H1 (cell line): ENCODE measurements around the gene PPARA. TPM values are rescaled to one million over a fixed set of nuclear protein-coding genes. Genes with fewer than 3 reads are reported as not detected.
A peak's percentile ranks its signal among the peaks of the same experiment; 100 is the strongest.

ENCODE experiments used
- CTCF ChIA-PET: fragments of 300-600 bp; sonication (Branson Sonifier 250); formaldehyde crosslinking; loops from one replicate; lab custom pipeline; 2021; ENCODE audit not compliant: partially characterized antibody; lab: Charles Lee
- POLR2A ChIA-PET: fragments of 300-600 bp; sonication (Branson Sonifier 250); formaldehyde crosslinking; loops from one replicate; lab custom pipeline; 2021; ENCODE audit warnings: inconsistent platforms; ENCODE audit not compliant: partially characterized antibody; lab: Charles Lee
- DNase-seq, 2 experiments: peaks; one replicate each; pipeline versions ENCODE4 v3.0.0 to v3.0.0-alpha.2; 2010 to 2022; ENCODE audit warnings: low spot score in 2 of 2, low read depth in 1 of 2, mixed read lengths in 1 of 2
- FAIRE-seq: peaks from 2 replicates; lab custom pipeline; 2011; peaks lifted over from hg19 to GRCh38; lab: Jason Lieb, UNC
- H2AFZ ChIP-seq: 2 replicates; pipeline ENCODE4 v1.8.1; 2012; ENCODE audit warnings: low read length, inconsistent platforms
- H2AK5ac ChIP-seq: 2 replicates; pipeline ENCODE4 v1.6.1; 2013; ENCODE audit warnings: low read depth, low read length
- H2BK120ac ChIP-seq: replicated peaks from 2 replicates; pipeline ENCODE3; 2013; ENCODE audit warnings: low read depth, low read length, inconsistent platforms
- H2BK12ac ChIP-seq: 2 replicates; pipeline ENCODE4 v1.6.1; 2013; ENCODE audit warnings: low read depth, low read length
- H2BK15ac ChIP-seq: 2 replicates; pipeline ENCODE4 v1.6.1; 2013; ENCODE audit warnings: low read length
- H2BK20ac ChIP-seq: 2 replicates; pipeline ENCODE4 v1.6.1; 2013; ENCODE audit warnings: low read length
- H2BK5ac ChIP-seq: 2 replicates; pipeline ENCODE4 v1.6.1; 2013; ENCODE audit warnings: low read depth, low read length
- H3K14ac ChIP-seq: 2 replicates; pipeline ENCODE4 v1.6.1; 2013; ENCODE audit warnings: inconsistent platforms; ENCODE audit not compliant: insufficient read length
- H3K18ac ChIP-seq: 2 replicates; pipeline ENCODE4 v1.6.1; 2013; ENCODE audit warnings: low read length; ENCODE audit errors: extremely low read depth
- H3K23ac ChIP-seq: 2 replicates; pipeline ENCODE4 v1.6.1; 2013; ENCODE audit warnings: inconsistent platforms; ENCODE audit not compliant: insufficient read length
- H3K23me2 ChIP-seq: 2 replicates; pipeline ENCODE4 v1.6.1; 2013; ENCODE audit warnings: low read depth, low read length
- H3K27ac ChIP-seq: 2 replicates; pipeline ENCODE4 v1.6.1; 2011; ENCODE audit warnings: low read depth, low read length, inconsistent platforms
- H3K27me3 ChIP-seq, 4 experiments: replicated peaks in 1 of 4; 1 replicate in 1 of 4; 2 replicates in 3 of 4; pipeline versions ENCODE4 v1.6.1 to v1.8.1; 2011 to 2013; ENCODE audit warnings: low read length in 3 of 4, mild to moderate bottlenecking in 3 of 4, inconsistent platforms in 2 of 4, mixed read lengths in 2 of 4, moderate library complexity in 1 of 4; ENCODE audit not compliant: control insufficient read depth in 3 of 4, insufficient read depth in 3 of 4; ENCODE audit errors: extremely low read depth in 1 of 4
- H3K36me3 ChIP-seq, 4 experiments: 2 replicates each; pipeline versions ENCODE4 v1.6.1 to v1.8.1; 2011 to 2013; ENCODE audit warnings: mild to moderate bottlenecking in 4 of 4, low read length in 3 of 4, moderate library complexity in 2 of 4, control low read depth in 1 of 4, inconsistent platforms in 1 of 4; ENCODE audit not compliant: insufficient read depth in 4 of 4, control insufficient read depth in 2 of 4
- H3K4ac ChIP-seq: replicated peaks from 2 replicates; pipeline ENCODE3; 2013; ENCODE audit warnings: low read length, low read depth, mixed read lengths, inconsistent platforms; ENCODE audit not compliant: insufficient read length
- H3K4me1 ChIP-seq, 4 experiments: replicated peaks in 1 of 4; 1 replicate in 1 of 4; 2 replicates in 3 of 4; pipeline versions ENCODE4 v1.6.1 to v1.8.1; 2011 to 2013; ENCODE audit warnings: low read length in 3 of 4, inconsistent platforms in 2 of 4, mixed read lengths in 1 of 4; ENCODE audit not compliant: insufficient read depth in 4 of 4, control insufficient read depth in 3 of 4
- H3K4me2 ChIP-seq, 2 experiments: 2 replicates each; pipeline versions ENCODE4 v1.6.1 to v1.8.1; 2011 to 2013; ENCODE audit warnings: low read depth in 2 of 2, low read length in 2 of 2, control low read depth in 1 of 2, inconsistent platforms in 1 of 2, mild to moderate bottlenecking in 1 of 2; ENCODE audit not compliant: insufficient read depth in 1 of 2
- H3K4me3 ChIP-seq, 4 experiments: fragments of 200-600, 300-600 bp in 1 of 4; sonication (generic), shearing (Covaris generic), sonication (Bioruptor Twin) in 1 of 4; 2 replicates each; pipeline versions ENCODE4 v1.5.1 to v1.8.1; 2011 to 2016; ENCODE audit warnings: low read length in 4 of 4, low read depth in 3 of 4, control low read depth in 2 of 4, inconsistent platforms in 2 of 4, mild to moderate bottlenecking in 2 of 4, mixed read lengths in 1 of 4, moderate library complexity in 1 of 4; ENCODE audit not compliant: insufficient read depth in 2 of 4; ENCODE audit errors: extremely low read depth in 1 of 4
- H3K56ac ChIP-seq: replicated peaks from 2 replicates; pipeline ENCODE3; 2013; ENCODE audit warnings: low read depth, mild to moderate bottlenecking, mixed read lengths, low read length, inconsistent platforms; ENCODE audit not compliant: insufficient read length
- H3K79me1 ChIP-seq: 2 replicates; pipeline ENCODE4 v1.6.1; 2013; ENCODE audit warnings: low read depth, low read length, control low read depth
- H3K79me2 ChIP-seq, 2 experiments: 2 replicates each; pipeline versions ENCODE4 v1.6.1 to v1.8.1; 2012 to 2013; ENCODE audit warnings: low read length in 2 of 2, mild to moderate bottlenecking in 2 of 2, inconsistent platforms in 1 of 2; ENCODE audit not compliant: insufficient read depth in 2 of 2, control insufficient read depth in 1 of 2
- H3K9ac ChIP-seq, 4 experiments: replicated peaks in 1 of 4; 1 replicate in 1 of 4; 2 replicates in 3 of 4; pipeline versions ENCODE4 v1.6.1 to v1.8.1; 2011 to 2013; ENCODE audit warnings: low read depth in 3 of 4, low read length in 3 of 4, control low read depth in 2 of 4, mild to moderate bottlenecking in 2 of 4, moderate library complexity in 2 of 4, inconsistent platforms in 1 of 4; ENCODE audit errors: extremely low read depth in 1 of 4
- H3K9me3 ChIP-seq, 2 experiments: 2 replicates each; pipeline versions ENCODE4 v1.6.1 to v1.8.1; 2012 to 2013; ENCODE audit warnings: mild to moderate bottlenecking in 2 of 2, moderate library complexity in 2 of 2, control low read depth in 1 of 2, inconsistent platforms in 1 of 2, low read depth in 1 of 2, low read length in 1 of 2, mixed read lengths in 1 of 2; ENCODE audit not compliant: insufficient read depth in 2 of 2
- H4K20me1 ChIP-seq, 2 experiments: replicated peaks in 1 of 2; 2 replicates each; pipeline versions ENCODE3 to v1.8.1; 2011 to 2013; ENCODE audit warnings: inconsistent platforms in 2 of 2, low read length in 2 of 2, mild to moderate bottlenecking in 1 of 2; ENCODE audit not compliant: insufficient read depth in 2 of 2, control insufficient read depth in 1 of 2
- H4K5ac ChIP-seq: 2 replicates; pipeline ENCODE4 v1.6.1; 2013; ENCODE audit warnings: low read length, low read depth, mixed read lengths, inconsistent platforms; ENCODE audit not compliant: insufficient read length
- H4K8ac ChIP-seq: 2 replicates; pipeline ENCODE4 v1.8.0; 2013; ENCODE audit warnings: mild to moderate bottlenecking, moderate library complexity, low read length, inconsistent platforms; ENCODE audit not compliant: insufficient read depth; ENCODE audit errors: extremely low read depth
- H4K91ac ChIP-seq: replicated peaks from 2 replicates; pipeline ENCODE3; 2013; ENCODE audit warnings: low read length, mixed read lengths, inconsistent platforms; ENCODE audit not compliant: insufficient read length
- JUND ChIP-seq: IDR thresholded peaks from 2 replicates; pipeline ENCODE4 v1.6.1; 2011; ENCODE audit warnings: mild to moderate bottlenecking, improper control_type of control experiment, low read length
- YY1 ChIP-seq: IDR thresholded peaks from 2 replicates; pipeline ENCODE4 v1.6.1; 2011; ENCODE audit warnings: low read depth, mild to moderate bottlenecking, low read length
- WGBS, 2 experiments: shearing (Covaris generic) in 1 of 2; methylation state at CpG; one replicate each; pipeline versions ENCODE4 v1.1.6 to v1.1.7; 2013 to 2015; ENCODE audit warnings: low lambda C conversion rate in 2 of 2, mixed read lengths in 2 of 2, inconsistent platforms in 1 of 2, low coverage in 1 of 2, missing lambda C conversion rate in 1 of 2; ENCODE audit not compliant: insufficient replicate concordance in 2 of 2, insufficient coverage in 1 of 2, insufficient read length in 1 of 2; ENCODE audit errors: extremely low coverage in 1 of 2, missing lambda C conversion rate in 1 of 2; 5-methylcytosine and 5-hydroxymethylcytosine counted together
- polyA plus RNA-seq, 7 experiments: library from polyadenylated mRNA; depleted of rRNA in 3 of 7; stranded (reverse) in 5 of 7; unstranded in 2 of 7; fragments of >200 nt in 5 of 7; fragments of 200-250 nt in 2 of 7; gene quantifications; 1 replicate in 5 of 7; 2 replicates in 1 of 7; 4 replicates in 1 of 7; pipeline versions ENCODE4 v1.2.1 to v1.2.3, GENCODE V29; 2011 to 2013; ENCODE audit warnings: missing spikeins in 2 of 7, mixed read lengths in 2 of 7
- total RNA-seq: library from RNA; stranded (reverse); fragmentation: NEBNext Ultra II Directional; extraction: Animal tissue kit (Norgen Biotek cat#: 25700); gene quantifications from 2 replicates; pipeline ENCODE4 v1.2.1, GENCODE V29; 2021

Gene PPARA
- total and polyA plus RNA-seq, 2 of the 8 experiments (the other 6 are each of a cell fraction or from before 2014, with no cell fraction given), result 3.1 to 8.2 TPM

- TF ChIP-seq YY1, result no peak
- peak; percentile 41; the same call in 1 of the 2 replicates for TF ChIP-seq JUND
- TF ChIP-seq, all 59 proteins: peak for 1
- 79% methylated on average over 9 of the region's 9 CpGs; no CpG with 5 or more reads in 1 of the 2 experiments for WGBS, 2 experiments
- H3K79me1 ChIP-seq, result no peaks in the 10 kb centered on the region
- H3K14ac ChIP-seq, result no peak overlapping the region
- no peaks in the 10 kb centered on the region; a peak in 1 of 8 replicates for H3K36me3 ChIP-seq
- H3K4me3 ChIP-seq, result no peak overlapping the region
- FAIRE-seq (no peak), DNase-seq (no peak)
- H2BK5ac ChIP-seq, result 0 out of 2 replicates have a peak overlapping the region, but pooled peaks have one; percentile 24
- H2BK15ac ChIP-seq, result no peak overlapping the region
- H4K91ac ChIP-seq, result peak overlapping the region; percentile 11
- H3K4me1 ChIP-seq, result peaks cover 0 to 16% (median 10%) of the 10 kb centered on the region in 4 experiments; a peak in 6 of 7 replicates
- H3K23ac ChIP-seq, result no peak overlapping the region
- H4K8ac ChIP-seq, result no peak overlapping the region; the same call in none of the 2 replicates
- no peaks in the 10 kb centered on the region for H3K23me2 ChIP-seq
- H3K4ac ChIP-seq, result no peak overlapping the region
- H2AFZ ChIP-seq, result no peak overlapping the region
- H2AK5ac ChIP-seq, result 0 out of 2 replicates have a peak overlapping the region, but pooled peaks have one; percentile 56
- H3K9ac ChIP-seq, result no peak overlapping the region
- H3K79me2 ChIP-seq, result no peaks in the 10 kb centered on the region
- H3K4me2 ChIP-seq, result no peak overlapping the region
- H3K56ac ChIP-seq, result no peak overlapping the region
- ChIA-PET POLR2A (no interaction called here), CTCF (interaction anchor here (0.7 to 10.9 kb wide), 9 partner anchors 12 to 115 kb away, joined by 3 to 147 read pairs (median 5); no protein-coding TSS in a partner anchor)
- no peak overlapping the region for H2BK120ac ChIP-seq
- H2BK20ac ChIP-seq, result no peak overlapping the region
- H3K27ac ChIP-seq, result no peak overlapping the region
- no peaks in the 10 kb centered on the region for H3K27me3 ChIP-seq
- H3K9me3 ChIP-seq, result no peaks in the 10 kb centered on the region
- H2BK12ac ChIP-seq, result no peak overlapping the region
- no peak overlapping the region; the same call in 1 of the 2 replicates for H3K18ac ChIP-seq
- peaks cover 0 to 1% of the 10 kb centered on the region in 2 experiments for H4K20me1 ChIP-seq
- no peak overlapping the region for H4K5ac ChIP-seq
Measured at GRCh38 chr22:46110215-46110614, 40.1 kb upstream of the PPARA start.
